Islet precursor cell (in vitro differentiated cells): Measurements from ENCODE around the gene BPNT1.
"Not testable (repeated sequence)": the region's sequence is repeated elsewhere in the genome, so short reads cannot be mapped to it uniquely, and the experiment has no call there.

Source experiments
- DNase-seq: peaks from one replicate; pipeline ENCODE4 v3.0.0-alpha.2; 2018

The BPNT1 gene, protein sequence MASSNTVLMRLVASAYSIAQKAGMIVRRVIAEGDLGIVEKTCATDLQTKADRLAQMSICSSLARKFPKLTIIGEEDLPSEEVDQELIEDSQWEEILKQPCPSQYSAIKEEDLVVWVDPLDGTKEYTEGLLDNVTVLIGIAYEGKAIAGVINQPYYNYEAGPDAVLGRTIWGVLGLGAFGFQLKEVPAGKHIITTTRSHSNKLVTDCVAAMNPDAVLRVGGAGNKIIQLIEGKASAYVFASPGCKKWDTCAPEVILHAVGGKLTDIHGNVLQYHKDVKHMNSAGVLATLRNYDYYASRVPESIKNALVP

DNA sequence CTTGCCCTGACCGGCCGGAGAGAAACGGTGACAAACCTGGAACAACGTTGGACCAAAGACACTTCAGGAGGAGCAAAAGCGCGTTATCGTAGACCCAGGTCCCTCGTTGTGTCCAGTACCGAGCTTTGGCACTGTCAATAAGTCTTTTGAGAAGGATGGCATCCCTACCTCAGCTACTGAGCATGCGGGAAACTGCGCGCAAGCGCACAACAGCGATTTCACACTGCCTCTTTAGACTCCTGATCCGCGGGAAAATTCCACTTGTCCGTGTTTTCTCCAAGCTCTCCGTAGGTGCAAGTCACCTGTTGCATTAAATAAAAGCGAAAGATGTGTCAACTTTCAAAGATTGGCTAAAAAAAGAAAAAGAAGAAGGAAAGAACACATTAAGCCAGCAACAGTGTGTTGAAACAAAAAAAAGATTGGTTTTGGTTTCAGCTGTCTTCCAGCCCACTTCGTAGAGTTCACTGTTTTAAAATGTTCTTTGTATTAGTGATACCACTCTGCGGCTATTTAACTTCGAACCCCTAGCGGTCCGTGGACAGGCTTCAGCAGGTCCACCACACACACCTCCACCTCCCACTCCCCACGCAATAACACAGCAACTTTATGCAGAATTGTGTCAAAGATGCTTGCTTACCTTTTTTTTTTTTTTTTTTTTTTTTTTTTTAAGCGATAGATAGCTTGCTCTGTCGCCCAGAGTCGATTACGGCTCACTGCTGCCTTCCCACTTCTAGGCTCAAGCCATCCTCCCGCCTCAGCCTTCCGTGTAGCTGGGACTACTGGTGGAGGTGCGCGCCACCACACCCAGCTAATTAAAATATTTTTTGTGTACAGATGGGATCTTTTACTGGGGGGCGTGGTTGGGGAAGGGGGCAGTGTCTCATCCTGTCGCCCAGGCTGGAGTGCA is at the start of gene BPNT1:
Gene BPNT1, minus strand, starts transcription at position 139 of the 907 bp plus-strand sequence. CDS start 9,942 bp downstream, outside the sequence.
- DNase-seq: peak; percentile 96

DNA sequence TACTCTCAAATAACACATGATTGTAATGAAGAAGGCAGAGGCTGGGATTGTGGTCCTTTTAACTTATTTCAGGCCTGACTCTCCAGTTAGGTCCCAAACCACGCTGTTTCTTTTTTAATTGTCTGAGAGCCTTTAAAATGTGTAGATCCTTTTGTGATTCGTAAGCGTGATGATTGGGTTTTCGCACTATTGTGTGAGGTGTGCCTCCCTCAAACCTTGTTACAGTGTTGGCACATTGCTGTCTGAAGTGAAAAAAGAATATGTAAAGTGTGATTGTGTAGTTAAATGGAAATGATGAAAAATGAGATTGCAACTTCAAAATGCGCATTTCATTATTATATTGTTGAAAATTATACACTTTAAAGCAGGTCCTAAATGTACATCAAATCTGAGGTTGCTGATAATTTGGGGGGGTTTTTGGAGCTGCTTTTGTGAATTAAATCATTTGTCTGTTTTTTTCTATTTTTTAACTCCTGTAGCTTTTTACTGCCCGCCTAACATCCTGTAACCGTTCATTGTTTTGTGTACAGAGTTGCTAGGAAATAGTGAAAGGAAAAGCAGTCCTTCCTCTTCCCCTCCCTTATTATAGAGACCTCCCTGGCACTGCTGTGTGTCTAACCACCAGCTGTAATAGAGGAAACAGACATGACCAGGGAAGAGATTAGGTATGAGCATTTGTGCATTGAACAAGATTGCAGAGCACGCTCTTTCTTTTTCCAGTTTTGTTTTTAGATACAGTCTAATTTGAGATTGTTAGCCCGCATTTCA is 47.6 kb upstream of the BPNT1 start:
- no peak for DNase-seq

DNA sequence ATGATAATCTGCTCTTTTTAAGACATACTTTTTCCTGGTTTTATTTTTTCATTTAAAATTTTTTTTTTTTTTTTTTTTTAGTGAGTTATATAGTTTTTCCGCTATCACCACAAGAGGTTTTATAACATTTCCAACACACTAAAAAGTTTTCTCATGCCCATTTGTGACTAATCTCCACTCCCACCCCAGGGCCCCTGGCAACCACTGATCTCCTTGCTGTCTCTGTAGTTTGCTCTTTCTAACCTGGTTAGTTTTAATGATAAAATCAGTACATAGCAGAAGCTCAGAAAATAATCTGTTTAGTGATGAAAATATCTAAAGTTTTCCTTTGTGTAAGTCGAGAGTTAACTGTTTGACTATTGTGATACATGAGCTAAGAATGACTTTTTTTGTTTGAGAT is 46.2 kb upstream of the BPNT1 start:
- DNase-seq: no peak

DNA sequence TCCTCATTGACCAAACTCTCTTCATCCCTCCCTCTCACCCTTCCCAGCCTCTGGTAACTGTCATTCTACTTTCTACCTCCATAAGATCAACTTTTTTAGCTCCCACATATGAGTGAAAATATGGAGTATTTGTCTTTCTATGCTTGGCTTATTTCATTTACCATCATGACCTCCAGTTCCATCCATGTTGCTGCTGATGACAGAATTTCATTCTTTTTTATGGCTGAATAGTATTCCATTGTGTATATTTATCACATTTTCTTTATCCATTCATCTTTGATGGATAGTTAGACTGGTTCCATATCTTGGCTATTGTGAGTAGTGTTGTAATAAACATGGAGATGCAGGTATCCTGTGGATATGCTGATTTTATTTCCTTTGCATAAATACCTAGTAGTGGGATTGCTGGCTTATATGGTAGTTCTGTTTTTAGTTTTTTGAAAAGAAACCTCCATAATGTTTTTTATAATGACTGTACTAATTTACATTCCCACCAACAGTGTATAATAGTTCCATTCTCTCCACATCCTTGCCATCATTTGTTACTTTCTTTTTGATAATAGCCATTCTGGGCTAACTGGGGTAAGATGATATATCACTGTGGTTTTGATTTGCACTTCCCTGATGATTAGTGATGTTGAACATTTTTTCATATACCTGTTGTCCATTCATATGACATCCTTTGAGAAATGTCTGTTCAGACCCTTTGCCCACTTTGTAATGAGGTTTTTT is 40.1 kb upstream of the BPNT1 start:
- no peak for DNase-seq

DNA sequence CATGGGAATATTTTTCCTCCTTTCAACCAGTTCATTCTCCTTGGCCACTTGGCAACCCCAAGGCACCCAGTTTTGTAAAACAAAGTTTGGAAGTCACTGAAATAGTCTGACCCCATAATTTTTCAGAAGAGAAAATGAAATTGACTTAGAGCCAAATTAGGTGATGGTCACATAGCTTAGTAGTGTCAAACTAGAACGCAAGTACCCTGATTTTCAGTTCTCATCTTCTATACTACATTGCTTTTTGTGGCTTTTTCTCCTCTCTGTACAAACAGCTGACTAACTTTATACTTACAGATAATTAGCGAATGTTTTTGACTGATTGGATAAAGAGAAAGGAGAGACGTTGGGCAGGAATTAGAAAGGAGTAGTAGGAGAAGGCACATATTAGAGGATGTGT is 37.5 kb upstream of the BPNT1 start:
- DNase-seq: no peak

DNA sequence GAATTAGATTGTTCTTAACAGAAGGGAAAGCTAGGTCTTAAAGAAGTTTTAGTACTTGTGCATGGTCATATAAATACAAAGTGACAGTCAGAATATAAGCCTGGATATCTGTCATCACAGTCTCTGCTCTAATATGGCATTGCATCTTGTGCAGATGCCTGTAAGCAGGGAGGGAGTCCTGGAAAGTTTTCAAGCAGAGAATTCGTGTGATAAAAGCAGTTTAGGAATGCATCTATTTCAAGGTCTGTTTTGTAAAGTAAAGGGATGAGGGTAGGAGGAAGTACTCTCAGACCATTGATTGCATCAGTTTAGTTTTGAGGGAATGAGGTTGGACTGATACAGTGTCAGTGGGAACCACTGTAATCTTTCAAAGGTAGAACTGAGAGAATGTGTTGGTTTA is 35.0 kb upstream of the BPNT1 start:
- no peak for DNase-seq

DNA sequence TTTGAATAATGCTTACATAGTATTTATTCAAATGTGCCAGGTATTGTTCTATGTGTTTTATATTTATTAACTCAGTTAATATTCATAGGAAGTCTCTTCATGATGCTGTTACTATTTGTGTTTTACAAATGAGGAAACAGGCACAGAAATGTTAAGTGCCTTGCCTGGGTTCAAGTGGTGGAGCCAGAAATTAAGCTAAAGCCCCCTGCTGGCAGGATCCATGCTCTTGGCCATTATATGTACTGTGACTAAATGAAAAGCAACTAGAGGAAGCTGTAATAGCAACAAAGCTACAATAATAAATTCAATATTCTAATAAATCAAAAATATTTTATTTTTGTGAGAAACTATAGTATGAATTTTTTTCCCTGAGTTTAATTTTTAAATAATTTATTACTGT is 34.3 kb upstream of the BPNT1 start:
- DNase-seq: no peak

DNA sequence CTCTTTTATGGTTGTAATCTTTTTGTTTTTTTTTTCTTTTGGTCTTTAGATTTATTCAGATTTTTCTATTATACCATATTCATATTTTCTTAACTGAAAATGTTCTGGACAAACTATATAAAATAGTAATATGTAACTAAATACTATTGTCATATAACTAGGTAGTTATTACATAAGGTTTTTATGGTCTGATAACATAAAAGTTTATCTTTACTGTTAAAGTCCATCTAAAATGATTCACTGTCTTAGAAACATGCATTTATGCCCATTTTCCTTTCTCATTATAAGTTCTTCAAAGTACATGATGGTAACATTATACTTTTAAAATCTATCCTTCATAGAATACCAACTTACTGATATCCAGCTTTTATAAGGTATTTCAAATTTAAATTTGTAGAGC is 33.5 kb upstream of the BPNT1 start:
- no peak for DNase-seq

DNA sequence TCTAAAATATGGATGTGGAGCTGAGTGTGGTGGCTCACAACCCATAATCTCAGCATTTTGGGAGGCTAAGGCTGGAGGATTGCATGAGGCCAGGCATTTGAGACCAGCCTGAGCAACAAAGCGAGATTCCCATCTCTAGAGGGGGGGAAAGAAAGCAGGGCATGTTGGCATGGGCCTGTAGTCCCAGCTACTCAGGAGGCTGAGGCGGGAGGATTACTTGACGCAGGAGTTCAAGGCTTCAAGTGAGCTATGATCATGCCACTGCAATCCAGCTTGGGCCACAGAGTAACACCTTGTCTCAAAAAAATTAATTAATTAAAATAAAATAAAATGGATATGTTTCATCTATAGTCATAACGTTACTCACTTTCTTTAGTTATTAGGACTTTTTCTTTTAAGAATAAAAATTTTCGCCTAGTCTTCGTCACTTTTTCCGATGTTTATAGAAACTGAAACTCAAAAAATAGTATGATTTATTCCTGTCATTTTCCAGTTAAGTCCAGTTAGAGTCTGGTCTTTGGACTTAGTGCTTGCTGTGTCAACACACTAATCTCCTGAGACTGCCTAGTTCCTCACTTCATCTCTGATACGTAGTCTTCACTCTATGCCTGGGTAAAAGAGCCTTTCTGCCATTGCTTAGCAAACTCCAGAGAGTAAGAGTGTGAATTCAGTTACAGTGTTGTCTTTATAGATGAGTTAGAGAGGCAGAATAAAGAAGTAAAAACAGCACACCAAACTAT is 32.4 kb upstream of the BPNT1 start:
- DNase-seq: no peak

DNA sequence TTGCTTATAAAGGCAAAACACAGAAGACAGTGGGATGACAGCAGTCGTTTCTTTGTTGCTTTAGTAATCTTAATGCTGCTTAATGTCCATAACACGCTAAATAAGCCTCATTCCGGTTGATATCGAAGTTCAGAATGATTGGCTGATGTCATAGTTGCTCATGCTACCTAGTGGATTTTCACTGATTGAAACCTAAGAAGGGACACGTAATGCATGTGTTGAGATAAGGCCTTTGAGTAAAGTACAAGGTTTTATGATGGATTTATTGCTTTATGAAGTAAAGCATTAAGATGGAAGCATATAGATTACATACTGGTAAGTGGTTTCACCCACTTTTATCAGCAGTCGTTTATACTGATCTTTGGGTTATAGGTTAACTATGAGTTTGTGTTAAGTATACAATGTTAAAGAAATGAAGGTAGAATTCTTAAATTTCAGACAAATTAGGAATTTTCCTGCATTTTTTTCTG is 29.5 kb upstream of the BPNT1 start:
- no peak for DNase-seq

DNA sequence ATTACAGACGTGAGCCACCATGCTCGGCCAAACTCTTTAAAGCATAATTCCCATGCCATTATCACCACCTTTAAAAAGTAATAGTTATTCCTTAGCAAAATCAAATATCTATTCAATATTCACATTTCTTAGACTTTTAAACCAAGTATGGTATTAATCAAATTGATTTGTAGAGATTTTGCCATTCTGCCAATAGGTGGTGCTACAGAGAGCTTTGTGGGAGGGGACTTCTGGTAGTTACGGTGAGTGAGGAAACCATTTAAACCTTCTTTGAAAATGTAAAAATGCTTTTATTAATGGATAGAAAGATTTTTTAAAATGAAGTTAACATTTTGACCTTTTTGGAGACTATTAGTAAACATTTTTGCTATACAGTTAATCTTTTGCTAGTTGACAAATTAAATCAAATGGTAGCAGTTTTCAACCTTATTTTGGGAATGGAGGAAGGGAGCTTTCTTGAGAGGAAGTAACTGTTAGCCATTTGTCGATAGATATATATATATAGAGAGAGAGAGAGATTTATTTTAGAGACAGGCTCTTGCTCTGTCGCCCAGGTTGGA is 23.6 kb upstream of the BPNT1 start:
- no peak for DNase-seq

DNA sequence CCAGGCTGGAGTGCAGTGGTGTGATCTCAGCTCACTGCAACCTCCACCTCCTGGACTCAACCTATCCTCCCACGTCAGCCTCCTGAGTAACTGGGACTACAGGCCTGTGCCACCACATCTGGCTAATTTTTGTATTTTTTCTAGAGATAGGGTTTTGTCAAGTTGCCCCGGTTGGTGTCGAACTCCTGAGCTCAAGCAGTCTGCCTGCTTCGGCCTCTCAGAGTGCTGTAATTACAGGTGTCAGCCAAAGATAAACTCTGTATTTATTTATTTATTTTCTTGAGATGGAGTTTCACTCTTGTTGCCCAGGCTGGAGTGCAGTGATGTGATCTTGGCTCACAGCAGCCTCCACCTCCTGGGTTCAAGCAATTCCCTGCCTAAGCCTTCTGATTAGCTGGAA is 23.0 kb upstream of the BPNT1 start:
- not testable (repeated sequence) for DNase-seq

DNA sequence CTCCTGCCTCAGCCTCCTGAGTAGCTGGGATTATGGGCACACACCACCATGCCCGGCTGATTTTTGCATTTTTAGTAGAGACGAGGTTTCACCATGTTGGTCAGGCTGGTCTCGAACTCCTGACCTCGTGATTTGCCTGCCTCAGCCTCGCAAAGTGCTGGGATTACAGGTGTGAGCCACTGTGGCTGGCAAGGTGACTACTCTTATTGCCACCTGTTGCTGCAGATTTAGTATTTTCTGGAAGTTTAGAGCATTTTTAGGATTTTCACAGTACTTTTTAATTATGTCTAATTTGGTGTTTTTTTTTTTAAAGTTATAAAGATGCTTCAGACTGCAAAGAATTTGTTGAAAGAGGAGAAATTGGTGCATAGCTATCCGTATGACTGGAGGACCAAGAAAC is 20.9 kb upstream of the BPNT1 start:
- not testable (repeated sequence) for DNase-seq

DNA sequence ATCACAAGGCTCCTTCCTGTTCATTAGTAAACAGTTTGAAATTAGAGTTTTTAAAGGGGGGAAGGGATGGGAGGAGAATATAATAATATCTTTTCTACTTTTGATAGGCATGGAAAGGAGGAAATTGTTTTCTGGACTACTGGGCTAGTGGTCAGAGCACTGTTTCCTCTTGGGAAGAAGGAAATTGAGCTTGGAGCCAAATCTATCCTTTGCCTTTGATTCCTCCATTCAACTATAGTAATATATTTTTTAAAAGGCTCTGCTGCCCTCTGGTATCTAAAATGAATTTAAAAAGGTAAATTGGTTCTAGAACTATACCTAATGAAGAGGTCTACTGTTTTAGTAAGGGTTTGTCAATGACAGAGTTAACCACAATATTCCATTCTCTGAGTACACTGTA is 10.2 kb upstream of the BPNT1 start:
- no peak for DNase-seq

DNA sequence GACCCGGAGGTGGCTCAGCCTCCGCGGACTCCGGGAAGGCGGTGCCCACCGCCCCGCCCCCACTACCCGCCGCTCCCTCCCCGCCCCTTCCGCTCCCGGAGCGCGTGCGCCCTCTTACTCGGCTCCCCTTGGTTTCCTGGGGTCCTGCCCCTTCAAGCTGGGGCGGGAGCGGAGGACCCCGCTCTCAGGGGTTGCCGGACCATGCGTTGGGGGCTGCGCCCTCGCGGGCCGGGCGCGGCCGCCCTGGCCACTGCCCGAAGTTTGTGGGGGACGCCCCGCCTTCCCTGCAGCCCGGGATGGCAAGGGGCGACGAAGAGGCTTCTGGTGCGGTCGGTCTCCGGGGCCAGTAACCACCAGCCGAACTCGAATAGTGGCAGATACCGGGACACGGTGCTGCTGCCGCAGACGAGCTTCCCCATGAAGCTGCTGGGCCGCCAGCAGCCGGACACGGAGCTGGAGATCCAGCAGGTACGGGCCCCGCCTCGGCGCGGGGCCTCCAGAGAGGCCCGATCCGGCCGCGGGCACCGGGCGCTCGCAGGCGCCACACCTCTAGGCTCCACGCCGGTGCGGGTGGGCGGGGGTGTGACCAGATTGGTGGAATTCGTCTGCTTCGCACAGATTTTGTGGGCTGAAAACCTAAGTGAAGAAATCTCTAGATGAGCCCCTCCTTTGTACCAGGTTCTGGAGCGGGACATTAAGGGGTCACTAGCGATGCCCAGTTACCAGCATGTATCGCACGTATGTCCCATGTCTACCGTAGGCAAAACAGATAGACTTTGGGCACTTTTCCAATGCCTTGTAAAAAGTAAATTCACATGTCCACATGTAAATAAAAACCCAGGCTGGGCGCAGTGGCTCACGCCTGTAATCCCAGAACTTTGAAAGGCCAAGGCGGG is 4.7 kb upstream of the BPNT1 start, which contains the start of gene IARS2:
Gene IARS2, plus strand, starts transcription at position 117 of the 896 bp plus-strand sequence. Its CDS starts 85 bp downstream, at position 202.
- peak; percentile 92 for DNase-seq

DNA sequence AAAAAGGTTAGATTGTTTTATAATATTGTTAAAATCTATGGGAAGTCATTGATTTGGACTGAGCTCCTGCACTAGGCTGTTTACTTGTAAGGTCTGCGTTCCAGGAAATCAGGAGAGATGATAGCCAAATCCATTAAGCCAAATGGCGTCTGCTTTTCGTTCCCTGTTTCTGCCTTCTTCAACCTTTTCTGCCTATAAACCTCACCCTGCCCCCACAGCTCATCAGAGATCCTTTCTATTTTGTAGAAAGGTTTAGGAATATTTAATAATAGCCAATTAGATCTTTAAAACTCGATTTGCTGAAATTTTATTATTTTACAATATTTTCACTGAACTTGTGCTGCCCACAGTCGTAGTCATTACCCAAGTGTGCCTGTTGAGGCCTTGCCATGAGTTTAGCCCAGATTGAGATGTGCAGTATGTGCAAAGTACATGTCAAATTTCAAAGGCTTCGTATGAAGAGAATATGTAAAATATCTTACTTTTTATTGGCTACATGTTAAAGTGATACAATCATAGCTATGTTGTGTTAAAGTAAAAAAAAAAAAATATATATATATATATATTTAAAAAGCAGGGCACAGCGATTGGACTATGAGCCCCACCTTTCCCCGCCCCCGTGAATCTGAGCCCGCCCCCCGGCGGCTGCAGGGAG is 3.9 kb upstream of the BPNT1 start:
- DNase-seq: no peak

DNA sequence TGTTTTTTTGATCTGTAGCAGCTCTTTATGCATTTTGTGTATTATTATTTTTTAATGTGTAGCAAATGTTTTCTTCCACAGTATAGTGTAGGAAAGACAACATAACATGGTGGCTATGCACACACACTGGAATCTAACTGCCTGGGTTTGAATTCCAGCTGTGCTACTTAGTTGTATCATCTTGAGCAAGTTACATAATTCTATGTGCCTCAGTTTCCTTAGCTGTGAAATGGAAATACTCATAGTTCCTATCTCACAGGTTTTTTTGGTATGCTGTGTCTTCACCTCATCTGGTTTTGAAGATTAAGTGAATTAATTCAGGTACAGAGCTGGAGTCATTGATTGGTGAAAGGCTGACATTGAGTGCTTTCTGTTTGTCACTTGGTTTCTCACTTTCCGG is 3.1 kb upstream of the BPNT1 start:
- no peak for DNase-seq

DNA sequence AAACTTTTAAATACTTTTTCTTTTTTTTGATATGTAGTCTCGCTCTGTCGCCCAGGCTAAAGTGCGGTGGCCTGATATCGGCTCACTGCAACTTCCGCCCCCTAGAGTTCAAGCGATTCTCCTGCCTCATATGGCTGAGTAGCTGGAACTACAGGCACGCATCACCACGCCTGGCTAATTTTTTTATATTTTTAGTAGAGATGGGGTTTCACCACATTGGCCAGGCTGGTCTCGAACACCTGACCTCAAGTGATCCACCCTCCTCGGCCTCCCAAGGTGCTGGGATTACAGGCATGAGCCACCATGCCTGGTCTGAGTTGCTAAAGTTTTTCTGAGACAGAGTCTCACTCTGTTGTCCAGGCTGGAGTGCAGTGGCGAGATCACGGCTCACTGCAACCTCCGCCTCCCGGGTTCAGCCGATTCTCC is 3.3 kb downstream of the BPNT1 start:
- peak; percentile 70 for DNase-seq

DNA sequence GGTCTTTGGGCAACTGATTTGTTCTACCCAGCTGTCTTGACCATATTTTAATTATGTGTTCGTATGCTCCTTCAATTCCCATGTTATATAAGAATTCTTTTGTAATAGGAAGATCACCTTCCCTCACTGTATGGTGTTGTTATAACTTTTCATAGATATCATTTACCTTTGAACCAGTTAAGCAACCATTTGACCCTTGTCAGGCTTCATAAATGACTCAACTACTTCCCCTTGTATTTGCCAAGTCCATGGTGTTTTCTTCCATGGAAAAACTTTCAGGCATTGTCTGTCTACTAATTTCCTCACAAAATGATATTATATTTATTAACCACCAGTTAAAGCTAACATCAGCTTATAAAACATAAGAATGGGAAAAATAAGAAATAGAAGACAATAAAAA is 5.1 kb downstream of the BPNT1 start:
- DNase-seq: no peak

DNA sequence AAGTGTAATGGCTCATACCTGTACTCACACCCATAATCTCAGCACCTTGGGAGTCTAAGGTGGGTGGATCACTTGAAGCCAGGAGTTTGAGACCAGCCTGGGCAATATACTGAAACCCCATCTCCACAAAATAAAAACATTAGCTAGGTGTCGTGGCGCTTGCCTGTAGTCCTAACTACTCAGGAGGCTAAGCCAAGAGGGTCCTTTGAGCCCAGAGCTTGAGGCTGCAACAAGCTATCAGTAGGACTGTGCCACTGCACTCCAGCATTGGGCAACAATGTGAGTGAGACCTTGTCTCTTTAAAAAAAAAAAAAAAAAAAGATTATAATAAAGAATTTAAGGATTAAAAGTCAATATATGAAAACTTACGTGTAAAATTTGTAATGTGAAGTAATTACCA is 11.7 kb downstream of the BPNT1 start:
- no peak for DNase-seq
